NCI-H2107 (cell line): ENCODE data around the gene GAMT.
"Not testable (repeated sequence)": the region's sequence is repeated elsewhere in the genome, so short reads cannot be mapped to it uniquely, and the experiment has no call there.

Source experiments
- DNase-seq: peaks from one replicate; lab custom pipeline; 2025; lab: John Stamatoyannopoulos, UW

Gene GAMT

DNA sequence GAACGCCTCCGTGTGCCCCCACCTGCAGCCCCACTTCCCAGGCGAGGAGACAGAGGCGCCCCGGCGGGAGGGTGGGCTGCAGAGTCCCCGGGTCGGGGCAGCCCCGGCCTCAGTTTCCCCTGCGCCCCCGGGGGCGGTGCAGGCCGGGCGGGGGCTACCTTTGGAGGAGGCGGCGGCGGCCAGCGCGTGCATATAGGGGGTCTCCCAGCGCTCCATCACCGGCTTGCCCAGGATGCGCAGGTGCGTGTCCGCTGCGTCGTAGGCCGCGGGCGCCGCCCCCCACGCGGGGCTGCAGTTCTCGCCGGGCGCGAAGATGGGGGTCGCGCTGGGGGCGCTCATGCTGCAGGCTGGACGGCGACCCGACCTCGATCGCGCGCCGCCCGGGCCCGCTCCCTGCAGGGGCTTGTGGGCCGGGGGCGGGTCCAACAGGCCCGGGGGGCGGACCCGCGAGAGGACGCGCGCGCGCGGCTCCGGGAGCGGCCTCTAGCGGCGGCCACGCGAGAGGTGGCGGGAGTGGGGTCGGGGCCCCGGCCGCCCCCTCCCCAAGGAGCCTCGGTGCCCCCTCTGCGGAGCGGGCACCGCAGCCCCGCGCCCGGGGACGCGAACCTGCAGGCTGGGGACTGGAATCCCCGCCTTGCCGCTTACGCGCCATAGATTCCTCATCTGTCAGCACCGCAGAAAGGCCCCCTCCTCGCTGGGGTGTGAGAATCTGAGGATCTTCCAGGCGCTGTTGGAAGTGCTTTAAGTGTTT is at the start of gene GAMT:
Gene GAMT, minus strand, starts transcription at position 405 of the 751 bp plus-strand sequence. Its CDS starts 66 bp downstream, at position 339.
- no peak for DNase-seq

DNA sequence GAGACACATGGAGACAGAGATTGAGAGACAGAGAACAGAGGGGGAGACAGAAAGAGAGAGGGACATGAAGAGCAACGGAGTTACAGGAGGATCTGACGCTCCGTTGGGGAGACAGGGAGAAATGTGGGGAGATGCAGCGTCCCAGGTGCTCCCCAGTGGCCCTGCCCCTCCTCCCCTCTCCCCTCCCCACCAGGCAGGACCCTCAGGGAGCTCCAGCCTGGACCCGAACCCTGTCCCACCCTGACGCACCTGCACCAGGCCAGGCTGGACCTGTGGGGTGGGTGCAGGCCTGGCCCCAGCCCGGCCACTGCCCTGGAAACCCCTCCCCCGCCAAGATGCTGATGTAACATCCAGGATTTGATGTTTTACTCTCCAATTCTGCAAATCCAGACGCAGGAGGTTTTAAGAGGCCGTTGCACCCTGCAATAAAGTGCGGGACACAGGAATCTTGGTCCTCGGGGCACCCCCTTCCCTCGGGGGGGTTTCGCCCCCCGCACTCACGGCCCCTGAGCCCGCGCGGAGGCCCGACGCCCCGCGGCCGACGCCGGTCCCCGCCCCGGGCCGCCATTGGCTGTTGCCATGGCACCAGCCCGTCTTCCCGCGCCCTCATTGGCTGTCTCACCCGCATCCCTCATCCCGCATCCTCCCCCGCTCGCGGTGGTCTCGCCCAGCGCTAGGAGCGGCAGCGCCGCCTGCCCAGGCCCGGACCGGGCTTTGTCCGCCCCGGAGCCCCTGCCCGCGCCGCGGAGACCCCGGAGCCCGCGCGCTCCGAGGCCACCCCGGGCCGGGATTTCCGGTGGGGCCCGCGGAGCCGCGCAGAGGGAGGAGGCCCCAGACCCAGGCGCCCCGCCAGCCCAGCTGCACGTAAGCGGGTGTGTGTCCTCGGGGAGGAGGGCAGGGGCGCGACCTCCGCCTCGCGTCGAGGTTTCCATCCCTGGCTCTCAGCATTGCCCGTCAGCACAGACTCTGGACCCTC is 48.4 kb upstream of the GAMT start, which contains the start of gene APC2:
Gene APC2, plus strand, starts transcription at position 655 of the 976 bp plus-strand sequence. CDS start 2,881 bp downstream, outside the sequence.
- DNase-seq = no peak

DNA sequence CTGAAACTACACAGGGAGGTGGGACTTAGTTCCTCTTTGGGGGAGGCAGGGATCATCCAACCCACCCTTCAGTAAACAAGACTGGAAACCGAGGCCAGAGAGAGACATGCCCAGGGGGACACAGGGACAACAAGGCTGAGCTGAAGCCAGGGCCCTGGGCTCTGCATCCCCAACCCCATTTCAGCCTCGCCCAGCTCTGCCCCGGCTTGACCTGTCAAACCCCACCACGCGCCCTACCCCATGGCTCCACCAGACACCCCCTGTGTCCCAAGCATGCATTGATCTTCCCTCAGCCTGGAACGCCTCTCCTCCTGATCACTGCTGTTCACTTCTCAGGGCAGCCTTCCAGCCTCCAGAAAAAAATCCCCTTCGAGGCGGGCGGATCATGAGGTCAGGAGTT is 46.6 kb upstream of the GAMT start:
- no peak for DNase-seq

DNA sequence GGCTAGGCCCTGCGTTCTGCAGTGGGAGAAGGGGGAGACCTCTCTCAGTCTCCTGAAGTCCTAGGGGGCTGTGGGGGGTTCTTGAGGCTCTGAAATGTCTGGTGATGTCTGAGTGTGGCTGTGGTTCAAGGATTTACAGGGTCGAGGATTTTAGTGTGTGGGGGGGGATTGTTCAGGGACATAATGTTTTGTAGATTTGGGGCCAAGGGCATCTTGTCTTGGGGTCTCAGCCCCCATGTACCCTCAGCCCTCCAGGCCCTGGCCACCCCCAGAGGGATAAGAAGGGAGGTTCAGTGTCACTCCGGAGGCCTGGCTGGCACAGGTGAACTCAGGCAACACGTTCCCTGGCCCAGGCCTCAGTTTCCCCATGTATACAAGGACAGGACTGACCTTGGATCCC is 46.2 kb upstream of the GAMT start:
- DNase-seq = no peak

DNA sequence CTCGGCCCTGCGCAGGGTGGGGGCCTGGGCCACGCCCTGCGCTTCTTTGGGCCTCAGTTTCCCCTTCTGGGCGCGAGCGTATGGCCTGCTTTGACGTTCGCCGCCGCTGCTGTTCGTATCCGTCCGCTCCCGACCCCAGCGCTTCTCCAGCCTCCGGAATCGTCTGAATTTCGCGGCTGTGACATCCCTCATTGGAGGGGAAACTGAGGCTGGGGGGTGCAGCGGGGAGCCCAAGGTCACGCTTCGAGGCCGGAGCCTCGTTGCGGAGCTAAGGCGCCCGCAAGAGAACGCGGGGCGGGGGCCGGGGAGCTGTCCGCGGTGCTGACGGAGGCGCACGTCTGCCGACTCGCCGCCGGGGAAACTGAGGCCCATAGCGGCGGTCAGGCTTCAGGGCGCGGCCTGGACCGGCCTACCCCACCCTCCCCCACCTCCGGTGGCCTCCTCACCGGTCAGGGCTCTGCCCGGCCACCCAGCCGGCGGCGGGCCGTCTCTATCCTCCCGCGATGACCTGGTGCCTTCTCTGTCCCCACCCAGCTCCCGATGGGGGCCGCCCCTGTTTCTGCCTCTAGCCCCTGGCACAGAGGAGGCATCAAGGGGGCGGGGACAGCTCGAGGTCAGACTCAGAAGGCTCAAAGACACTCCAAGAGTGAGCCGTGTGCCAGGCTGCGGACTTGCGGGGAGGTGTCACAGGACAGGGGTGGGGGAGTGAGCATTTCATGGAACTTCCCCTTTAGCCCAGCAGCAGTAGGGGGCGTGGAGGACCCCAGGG is 45.6 kb upstream of the GAMT start:
- no peak for DNase-seq

GRCh38 chr19:1445932-1446712 is 44.8 kb upstream of the GAMT start:
- no peak for DNase-seq

DNA sequence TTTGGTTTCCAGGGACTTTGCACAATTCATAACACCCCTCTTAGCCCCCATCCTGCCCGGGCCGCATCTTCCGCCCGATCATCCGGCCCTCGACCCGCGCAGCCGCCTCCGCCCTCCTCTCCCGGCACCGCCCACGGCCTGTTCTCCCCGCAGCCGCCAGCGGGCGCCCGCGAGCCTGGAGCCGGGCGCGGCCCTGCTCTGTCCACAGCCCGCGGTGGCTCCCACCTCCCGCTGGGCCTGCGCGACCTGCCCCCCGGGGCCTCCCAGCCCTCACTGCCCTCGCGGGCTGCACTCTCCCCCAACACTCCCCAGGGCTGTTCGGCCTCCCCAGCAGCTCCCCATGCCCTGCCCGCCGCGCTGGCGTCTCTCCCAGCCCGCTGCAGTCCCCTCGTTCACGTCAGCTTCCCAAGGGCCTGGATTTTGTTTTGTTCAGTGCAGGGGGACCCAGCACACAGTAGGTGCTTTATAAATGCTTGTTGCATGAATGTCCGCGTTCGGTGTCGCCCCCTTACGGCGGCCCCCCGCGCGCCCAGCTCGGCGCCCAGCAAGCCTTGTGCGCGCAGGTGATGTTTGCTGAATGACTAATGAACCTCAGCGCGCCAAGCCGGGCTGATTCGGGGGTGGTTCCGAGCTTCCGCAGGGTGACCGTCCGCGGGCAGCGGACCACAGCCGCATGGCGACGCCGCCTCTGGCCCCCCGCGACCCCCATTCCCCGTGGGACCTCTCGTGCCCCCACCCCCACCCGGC is 44.0 kb upstream of the GAMT start:
- no peak for DNase-seq

GRCh38 chr19:1441677-1442438 is 40.5 kb upstream of the GAMT start:
- no peak for DNase-seq

GRCh38 chr19:1441022-1441426 is 39.7 kb upstream of the GAMT start:
- DNase-seq = no peak

- no peak for DNase-seq
Observed at GRCh38 chr19:1440418-1440801, 39.1 kb upstream of the GAMT start.

DNA sequence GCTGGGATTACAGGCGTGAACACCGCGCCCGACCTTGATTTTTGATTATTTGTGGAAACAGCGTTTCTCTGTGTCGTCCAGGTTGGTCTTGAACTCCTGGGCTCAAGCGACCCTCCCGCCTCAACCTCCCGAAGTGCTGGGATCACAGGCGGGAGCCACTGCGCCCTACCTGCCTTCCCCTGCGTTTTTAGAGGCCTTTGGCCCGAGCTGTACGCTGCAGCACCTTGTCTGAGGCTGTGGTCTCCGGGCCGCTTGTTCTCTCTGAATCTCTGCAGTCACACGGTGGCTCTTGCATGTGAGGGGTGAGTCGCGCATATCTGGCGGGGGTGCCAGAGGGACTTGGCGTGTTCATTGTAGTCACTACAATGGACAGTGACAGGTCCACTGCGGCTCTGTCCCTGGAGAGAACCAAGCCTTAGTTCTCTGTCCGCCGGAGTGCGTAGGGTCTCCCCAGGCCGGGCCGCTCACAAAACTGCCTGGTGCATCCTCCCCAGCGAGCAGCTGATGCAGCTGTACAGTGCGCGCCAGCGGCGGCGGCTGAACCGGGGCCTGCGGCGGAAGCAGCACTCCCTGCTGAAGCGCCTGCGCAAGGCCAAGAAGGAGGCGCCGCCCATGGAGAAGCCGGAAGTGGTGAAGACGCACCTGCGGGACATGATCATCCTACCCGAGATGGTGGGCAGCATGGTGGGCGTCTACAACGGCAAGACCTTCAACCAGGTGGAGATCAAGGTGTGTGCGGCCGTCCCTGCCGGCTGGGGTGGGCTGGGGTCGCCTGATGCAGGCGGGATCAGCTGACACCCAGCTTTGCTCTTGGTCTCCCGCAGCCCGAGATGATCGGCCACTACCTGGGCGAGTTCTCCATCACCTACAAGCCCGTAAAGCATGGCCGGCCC is 38.4 kb upstream of the GAMT start:
- DNase-seq = not testable (repeated sequence)

GRCh38 chr19:1438933-1439354 is 37.6 kb upstream of the GAMT start:
- no peak for DNase-seq

DNA sequence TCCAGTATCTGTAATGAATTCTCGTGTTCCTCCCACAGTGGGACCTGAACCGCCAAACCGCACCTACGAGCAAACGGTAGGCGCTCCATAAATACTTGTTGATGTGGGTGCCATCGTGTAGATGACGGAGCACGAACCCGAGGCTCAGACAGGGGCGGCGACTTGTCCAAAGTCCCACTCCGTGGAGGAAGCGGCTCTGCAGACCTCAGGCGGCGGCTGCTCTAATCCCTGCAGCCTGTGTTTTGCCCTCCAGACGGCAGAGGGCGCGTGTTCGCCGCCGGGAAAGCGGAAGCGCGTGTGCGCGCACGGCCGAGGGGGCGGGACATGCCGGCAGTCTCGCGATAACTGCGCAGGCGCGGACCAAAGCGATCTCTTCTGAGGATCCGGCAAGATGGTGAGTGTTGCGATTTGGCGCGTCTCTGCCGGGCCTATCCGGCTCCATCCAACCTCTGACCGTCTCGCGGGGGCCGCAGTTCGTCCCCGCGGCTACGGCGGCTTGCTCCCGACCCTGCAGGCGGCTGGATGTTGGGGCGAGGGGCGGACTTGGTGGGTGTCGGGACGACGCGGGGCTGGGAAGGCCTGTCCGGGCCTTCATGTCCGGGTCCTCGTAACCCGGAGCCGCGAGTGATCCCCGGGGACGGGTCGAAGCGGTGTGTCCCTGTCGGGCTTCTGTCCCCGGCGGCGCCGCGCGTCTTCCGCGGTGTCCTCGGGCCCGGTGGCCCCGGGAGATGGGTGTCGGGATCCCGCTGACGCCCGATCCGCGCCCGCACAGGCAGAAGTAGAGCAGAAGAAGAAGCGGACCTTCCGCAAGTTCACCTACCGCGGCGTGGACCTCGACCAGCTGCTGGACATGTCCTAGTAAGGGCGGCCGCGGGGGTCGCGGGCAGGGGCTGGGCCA is 36.9 kb upstream of the GAMT start, which contains the start of gene RPS15:
Gene RPS15, plus strand, starts transcription at position 362 of the 898 bp plus-strand sequence. Its CDS starts 30 bp downstream, at position 392.
- peak; percentile 93 for DNase-seq

- no peak for DNase-seq
Observed at GRCh38 chr19:1437609-1438008, 36.3 kb upstream of the GAMT start.

DNA sequence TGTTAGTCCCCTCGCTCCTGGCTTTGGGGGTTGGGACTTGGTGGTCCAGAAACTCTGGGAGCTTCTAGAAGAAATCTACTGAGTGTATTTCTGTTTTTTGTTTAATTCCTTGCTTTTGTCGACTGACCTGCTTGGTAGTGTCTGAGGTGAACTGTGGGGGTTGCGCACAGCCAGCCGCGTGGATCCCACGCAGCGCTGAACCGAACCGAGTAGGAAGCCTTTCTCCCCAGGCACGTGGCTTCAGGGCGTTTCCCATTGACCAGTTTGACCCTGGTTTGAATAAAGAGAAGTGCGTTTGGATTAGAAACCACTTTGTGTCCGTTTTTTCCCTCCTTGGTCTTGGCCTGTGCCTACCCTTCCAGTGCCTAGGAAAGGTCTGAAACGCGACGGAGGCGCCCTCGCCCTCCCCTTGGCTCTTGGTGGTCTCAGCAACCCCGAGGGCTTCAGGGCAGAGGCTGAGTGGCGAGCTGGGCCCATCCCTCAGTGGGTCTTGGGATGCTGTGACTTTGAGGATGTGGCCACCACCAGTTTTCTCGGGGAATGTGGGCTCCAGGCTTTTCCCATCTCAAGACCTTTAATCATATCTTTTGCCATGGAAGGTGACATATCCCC is 34.1 kb upstream of the GAMT start:
- no peak for DNase-seq

- no peak for DNase-seq
Observed at GRCh38 chr19:1434577-1435060, 33.3 kb upstream of the GAMT start.

DNA sequence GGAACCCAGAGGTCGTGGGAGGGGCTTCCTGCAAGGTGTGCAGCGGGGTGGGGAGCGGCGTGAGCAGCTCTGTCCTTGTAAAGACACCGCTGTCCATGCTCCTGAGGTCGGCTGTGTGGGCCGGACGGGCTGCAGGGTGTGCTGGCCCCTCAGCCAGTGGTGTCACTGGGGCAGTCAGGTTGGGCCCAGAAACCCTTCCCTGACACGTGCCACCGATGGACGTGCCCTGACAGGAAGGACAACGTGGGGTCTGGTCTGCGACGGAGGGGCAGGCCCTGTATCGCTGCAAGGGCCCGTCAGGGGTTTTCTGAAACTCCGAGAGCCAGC is 32.7 kb upstream of the GAMT start:
- DNase-seq = no peak
